AG20443 (cell line): ENCODE data around the gene RARA.
"Not testable (repeated sequence)": the region's sequence is repeated elsewhere in the genome, so short reads cannot be mapped to it uniquely, and the experiment has no call there.

Experiments used
- DNase-seq: peaks from one replicate; pipeline ENCODE4 v3.0.0; 2012; ENCODE audit warnings: low spot score, mixed read lengths

RARA gene

DNA sequence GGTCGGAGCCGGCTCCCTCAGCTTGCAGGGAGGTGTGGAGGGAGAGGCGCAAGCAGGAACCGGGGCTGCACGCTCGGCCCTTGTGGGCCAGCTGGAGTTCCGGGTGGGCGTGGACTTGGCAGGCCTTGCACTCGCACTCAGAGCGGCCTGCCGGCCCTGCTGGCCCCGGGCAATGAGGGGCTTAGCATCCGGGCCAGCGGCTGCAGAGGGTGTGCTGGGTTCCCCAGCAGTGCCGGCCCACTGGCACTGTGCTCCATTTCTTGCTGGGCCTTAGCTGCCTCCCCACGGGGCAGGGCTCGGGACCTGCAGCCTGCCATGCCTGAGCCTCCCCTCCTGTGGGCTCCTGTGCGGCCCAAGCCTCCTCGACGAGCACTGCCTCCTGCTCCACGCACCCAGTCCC is 66.8 kb downstream of the RARA start:
- DNase-seq = not testable (repeated sequence)

DNA sequence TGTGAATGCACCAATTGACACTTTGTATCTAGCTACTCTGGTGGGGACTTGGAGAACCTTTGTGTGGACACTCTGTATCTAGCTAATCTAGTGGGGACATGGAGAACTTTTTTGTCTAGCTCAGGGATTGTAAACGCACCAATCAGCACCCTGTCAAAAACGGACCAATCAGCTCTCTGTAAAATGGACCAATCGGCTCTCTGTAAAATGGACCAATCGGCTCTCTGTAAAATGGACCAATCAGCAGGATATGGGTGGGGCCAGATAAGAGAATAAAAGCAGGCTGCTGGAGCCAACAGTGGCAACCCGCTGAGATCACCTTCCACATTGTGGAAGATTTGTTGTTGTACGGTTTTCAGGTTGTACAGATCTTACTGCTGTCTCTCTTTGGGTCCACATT is 67.6 kb downstream of the RARA start:
- not testable (repeated sequence) for DNase-seq

DNA sequence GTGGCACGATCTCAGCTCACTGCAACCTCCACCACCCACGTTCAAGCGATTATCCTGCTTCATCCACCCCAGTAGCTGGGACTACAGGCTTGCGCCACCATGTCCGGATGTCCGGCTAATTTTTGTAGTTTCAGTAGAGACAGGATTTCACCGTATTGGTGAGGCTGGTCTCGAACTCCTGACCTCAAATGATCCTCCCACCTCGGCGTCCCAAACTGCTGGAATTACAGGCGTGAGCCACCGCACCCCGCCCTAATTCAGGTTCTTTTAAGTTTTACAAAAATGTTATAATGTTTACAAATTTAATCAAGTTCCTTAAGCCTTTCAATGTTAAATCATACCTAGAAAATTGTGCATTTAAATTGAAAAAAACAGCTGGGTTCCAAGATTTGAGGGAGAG is 68.9 kb downstream of the RARA start:
- no peak for DNase-seq

DNA sequence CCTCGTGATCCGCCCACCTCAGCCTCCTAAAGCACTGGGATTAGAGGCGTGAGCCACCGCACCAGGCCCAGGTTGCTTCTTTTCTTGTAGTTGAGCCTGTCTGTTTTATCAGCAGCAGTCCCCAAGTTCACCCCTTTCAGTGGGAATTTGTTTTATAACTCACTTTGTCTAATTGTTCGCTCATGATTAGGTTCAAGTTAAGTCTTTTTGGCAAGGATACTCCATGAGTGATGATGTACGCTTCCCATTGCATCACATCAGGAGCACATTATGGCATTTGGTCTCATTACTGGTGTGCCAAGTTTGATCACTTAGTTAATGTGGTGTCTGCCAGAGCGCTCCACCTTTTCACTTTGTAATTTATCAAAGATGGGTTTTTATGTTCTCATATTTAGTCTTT is 70.0 kb downstream of the RARA start:
- DNase-seq = no peak

DNA sequence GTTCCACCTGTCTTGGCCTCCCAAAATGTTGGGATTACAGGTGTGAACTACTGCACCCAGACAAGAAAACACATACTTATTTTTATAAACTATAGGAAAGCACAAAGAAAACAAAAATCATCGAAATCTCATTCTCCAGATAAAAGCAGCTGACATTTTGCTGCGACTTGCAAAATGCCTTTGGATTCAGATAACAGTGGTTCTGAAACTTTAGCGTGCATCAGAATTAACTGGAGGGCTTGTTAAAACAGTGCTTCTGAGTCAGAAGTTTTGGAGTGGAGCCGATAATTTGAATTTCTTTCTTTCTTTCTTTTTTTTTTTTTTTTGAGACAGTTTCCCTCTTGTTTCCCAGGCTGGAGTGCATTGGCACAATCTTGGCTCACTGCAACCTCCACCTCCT is 73.3 kb downstream of the RARA start:
- DNase-seq = no peak

DNA sequence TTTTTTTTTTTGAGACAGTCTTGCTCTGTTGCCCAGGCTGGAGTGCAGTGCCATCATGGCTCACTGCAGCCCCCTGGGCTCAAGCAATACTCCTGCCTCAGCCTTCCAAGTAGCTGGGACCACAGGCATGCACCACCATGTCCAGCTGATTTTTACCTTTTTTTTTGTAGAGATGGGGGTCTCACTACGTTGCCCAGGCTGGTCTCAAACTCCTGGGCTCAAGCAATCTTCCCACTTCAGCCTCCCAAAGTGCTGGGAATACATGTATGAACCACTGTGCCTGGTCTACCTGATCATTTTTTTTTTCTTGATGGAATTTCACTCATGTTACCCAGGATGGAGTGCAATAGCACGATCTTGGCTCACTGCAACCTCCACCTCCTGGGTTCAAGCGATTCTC is 77.6 kb downstream of the RARA start:
- DNase-seq = not testable (repeated sequence)

DNA sequence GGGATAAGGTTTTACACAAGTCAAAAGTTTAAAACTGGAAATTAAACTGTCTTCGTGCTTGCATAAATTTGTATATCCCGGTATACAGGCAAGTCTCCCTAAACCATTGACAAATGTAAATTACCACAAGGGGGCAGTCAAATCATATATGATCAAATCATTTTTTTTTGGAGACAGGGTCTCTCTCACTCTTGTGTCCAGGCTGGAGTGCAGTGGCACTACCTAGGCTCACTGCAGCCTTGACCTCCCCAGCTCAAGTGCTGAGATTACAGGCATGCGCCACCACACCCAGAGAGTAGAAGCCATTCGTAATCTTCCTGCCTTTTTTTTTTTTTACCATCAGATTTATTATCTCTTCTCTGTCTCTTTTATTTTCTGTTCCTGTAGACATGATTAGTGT is 90.2 kb downstream of the RARA start:
- DNase-seq = peak; percentile 51

DNA sequence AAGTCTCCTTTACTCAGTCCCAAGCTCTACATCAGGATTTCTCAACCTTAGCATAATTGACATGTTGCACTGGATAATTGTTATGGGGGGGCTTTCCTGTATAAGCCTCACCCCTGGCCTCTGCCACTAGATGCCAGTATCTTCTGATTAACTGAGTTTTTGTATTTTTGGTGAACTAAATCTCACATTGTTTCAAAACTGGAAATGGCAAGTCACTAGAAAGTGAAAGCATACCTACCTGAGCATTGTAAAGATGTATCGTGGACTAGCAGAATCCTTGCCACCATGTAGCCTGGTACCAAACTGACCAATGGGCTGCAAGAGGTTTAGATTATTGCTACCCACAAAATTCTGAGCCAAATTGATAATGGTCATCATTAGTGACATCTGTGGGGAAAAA is 93.7 kb downstream of the RARA start:
- DNase-seq = no peak

DNA sequence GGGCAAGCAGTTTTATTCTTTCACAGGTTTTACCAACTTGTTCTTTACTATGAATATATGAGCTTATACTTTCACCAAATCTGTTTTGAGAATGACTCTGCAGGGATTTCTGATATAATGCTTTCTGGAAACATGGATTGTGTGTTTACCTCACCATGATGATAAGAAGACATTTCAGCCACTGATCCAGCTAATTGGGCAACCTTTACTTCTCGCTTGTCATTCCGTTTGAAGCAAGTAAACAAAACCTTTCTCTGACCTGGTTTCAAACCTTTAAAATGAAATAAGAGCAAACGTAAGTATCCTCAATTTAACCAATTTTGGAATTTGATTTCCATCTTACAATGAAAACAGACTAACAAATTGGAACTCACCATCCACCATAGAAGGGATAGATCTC is 95.0 kb downstream of the RARA start:
- no peak for DNase-seq
